GM19193 (cell line): ENCODE results near the gene COPB1.

Source experiments
- POLR2A ChIP-seq: IDR thresholded peaks from 4 replicates; pipeline ENCODE4 v1.6.1; 2011; ENCODE audit not compliant: insufficient read depth, insufficient read length; ENCODE audit errors: extremely low read depth

COPB1 gene

GRCh38 chr11:14520747-14521151 lies 21.1 kb upstream of the COPB1 start:
- no peak for TF ChIP-seq POLR2A

GRCh38 chr11:14519917-14520746 lies 20.5 kb upstream of the COPB1 start, which contains the start of gene PSMA1:
TSS of gene PSMA1 (minus strand) at chr11:14520386. CDS start at chr11:14520299, 87 bp downstream.
- peak; percentile 88 for TF ChIP-seq POLR2A

DNA sequence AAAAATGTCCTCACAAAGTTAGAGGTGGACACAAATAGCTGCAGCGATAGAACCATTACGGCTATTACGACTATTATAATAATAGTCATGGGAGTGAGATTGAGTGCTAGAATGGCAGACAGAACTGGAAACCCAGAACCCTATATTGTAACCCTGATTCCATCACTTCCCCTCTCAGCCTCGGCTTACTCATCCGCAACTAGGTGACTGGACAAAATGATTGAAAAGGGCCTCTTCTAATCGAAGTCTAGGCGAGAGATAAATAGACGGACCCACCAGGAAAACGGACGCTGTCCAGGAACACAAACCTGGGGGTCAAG lies 19.9 kb upstream of the COPB1 start:
- TF ChIP-seq POLR2A = no peak

GRCh38 chr11:14518820-14519219 lies 19.2 kb upstream of the COPB1 start:
- TF ChIP-seq POLR2A = no peak

- no peak for TF ChIP-seq POLR2A
Observed at GRCh38 chr11:14513800-14514199, 14.2 kb upstream of the COPB1 start.

GRCh38 chr11:14506532-14506931 lies 6.9 kb upstream of the COPB1 start:
- TF ChIP-seq POLR2A = no peak

- no peak for TF ChIP-seq POLR2A
Observed at GRCh38 chr11:14503023-14503422, 3.4 kb upstream of the COPB1 start.

- TF ChIP-seq POLR2A = no peak
Observed at GRCh38 chr11:14502039-14502438, 2.4 kb upstream of the COPB1 start.

- TF ChIP-seq POLR2A = no peak
Observed at GRCh38 chr11:14500181-14500651, 605 bp upstream of the COPB1 start.

DNA sequence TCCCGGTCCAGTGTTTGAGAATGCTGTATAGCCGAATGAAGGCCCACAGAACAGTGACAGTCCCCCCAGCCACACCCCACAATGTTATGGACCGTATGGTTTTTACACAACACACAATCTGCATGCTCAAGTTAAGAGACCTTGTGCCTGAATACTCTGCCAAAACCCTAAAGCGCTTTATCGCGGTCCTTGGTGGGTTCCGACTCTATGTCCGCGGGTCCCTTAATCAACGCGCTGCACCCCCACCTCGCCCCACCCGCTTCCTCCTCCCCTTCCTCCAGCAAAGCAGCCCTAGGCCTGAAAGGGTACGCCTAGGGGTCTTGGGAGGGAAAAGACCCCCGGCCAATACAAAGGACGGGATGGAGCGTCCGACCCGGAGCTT lies 442 bp downstream of the COPB1 start:
- TF ChIP-seq POLR2A = no peak

GRCh38 chr11:14480716-14481115 lies 18.9 kb downstream of the COPB1 start:
- TF ChIP-seq POLR2A = no peak

DNA sequence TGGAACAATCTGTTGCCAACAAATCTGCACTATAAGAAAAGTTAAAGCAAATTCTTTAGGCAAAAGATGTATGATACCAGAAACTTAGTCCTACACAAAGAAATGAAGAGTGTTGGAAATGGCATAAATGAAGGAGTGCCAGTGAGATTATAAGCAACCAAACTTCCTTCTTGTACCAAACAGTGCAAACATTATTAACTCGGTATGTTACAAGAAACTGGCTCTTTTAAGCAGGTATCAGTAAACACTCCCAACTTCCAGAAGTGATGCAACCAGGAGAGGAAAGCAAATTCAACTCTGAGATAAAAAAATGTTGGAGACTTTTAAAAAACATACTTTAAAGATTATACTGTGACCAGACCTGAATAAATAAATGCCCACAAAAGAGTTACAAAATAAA lies 28.5 kb downstream of the COPB1 start:
- no peak for TF ChIP-seq POLR2A

DNA sequence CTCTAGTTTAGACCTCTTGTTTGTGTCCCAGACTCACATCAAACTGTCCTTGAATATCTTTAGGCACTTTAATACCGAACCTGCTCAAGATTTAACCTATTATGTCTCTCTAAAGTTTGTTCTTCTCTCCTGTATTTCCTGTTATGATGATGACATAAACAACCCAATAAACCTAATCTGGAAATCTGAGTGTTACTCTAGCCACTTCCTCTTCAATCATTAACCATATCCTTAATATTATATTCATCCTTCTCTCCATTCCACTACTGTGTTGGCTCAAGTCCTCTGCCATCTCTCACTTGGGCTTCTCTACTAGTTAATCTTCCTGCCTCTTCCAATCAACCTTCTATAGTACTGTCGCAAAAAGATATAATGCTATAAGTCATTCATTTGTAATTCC lies 36.0 kb downstream of the COPB1 start:
- TF ChIP-seq POLR2A = no peak

DNA sequence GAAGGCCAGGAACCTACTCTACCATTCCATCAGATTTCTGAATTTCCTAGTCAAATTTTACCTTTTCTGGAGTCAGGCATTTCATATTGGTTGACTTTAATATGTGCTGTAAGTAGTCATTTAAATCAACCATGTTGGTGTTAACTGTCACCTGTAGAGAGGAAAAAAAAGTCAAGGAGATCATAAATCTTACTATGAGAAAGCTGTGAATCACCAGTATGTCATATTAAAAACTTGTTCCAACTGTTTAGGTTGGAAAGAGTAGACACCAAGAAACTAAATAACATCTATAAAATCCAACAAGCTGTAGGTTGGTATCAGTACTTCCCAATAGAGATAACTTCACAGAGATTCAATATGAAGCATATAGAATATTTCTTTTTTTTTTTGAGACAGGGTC lies 39.5 kb downstream of the COPB1 start:
- no peak for TF ChIP-seq POLR2A

GRCh38 chr11:14458377-14458776 lies 41.2 kb downstream of the COPB1 start:
- TF ChIP-seq POLR2A = no peak

GRCh38 chr11:14455648-14456430 lies 43.8 kb downstream of the COPB1 start:
- TF ChIP-seq POLR2A = no peak
